Mammary epithelial cell (primary cell): ENCODE results near the gene PSORS1C1.
"Not testable (repeated sequence)": the region's sequence is repeated elsewhere in the genome, so short reads cannot be mapped to it uniquely, and the experiment has no call there.

Experiments
- CTCF ChIP-seq, 2 donors: IDR thresholded peaks in 1 of 2; conservative IDR thresholded peaks in 1 of 2; 2 replicates each; pipeline ENCODE4 v1.5.1; 2011 to 2012; ENCODE audit warnings: inconsistent platforms in 2 of 2, low read length in 2 of 2, mild to moderate bottlenecking in 2 of 2, control low read depth in 1 of 2, low read depth in 1 of 2; ENCODE audit not compliant: insufficient read depth in 1 of 2; ENCODE audit errors: extremely low read depth in 1 of 2
- EZH2 ChIP-seq: IDR thresholded peaks from 2 replicates; pipeline ENCODE4 v1.6.1; 2012; ENCODE audit warnings: low read length, inconsistent platforms, borderline replicate concordance

GRCh38 chr6:31183859-31184258 lies 69.3 kb downstream of the PSORS1C1 start:
- TF ChIP-seq CTCF (conservative IDR thresholded peaks at IDR 0.05 in 1 of 2, IDR thresholded peaks at IDR 0.05 in 1 of 2; ENCODE audit: extremely low read depth in 1 of 2, insufficient read depth in 1 of 2, low read depth in 1 of 2, low read length in 2 of 2); EZH2: not testable (repeated sequence)
